Neural cell (in vitro differentiated cells): ENCODE measurements around the gene PEAK3. TPM values are rescaled to one million over a fixed set of nuclear protein-coding genes. Genes with fewer than 3 reads are reported as not detected.

ENCODE experiments used
- H2AFZ ChIP-seq: fragments of 200-600, 300-800 bp; sonication (generic), shearing (Covaris generic); 2 replicates; pipeline ENCODE4 v1.6.0; 2014; ENCODE audit warnings: low read depth, mild to moderate bottlenecking, antibody characterized with exemption, low read length, moderate library complexity
- H3F3A ChIP-seq: fragments of 200-600 bp; shearing (Covaris generic); 2 replicates; pipeline ENCODE4 v1.6.1; 2016; ENCODE audit warnings: mild to moderate bottlenecking, moderate library complexity, mixed read lengths, antibody characterized with exemption, low read length; ENCODE audit not compliant: insufficient read depth, poor library complexity, severe bottlenecking
- H3K27ac ChIP-seq: fragments of 200-600, 300-800 bp; sonication (generic), shearing (Covaris generic); 2 replicates; pipeline ENCODE4 v1.5.1; 2014; ENCODE audit warnings: mild to moderate bottlenecking, low read length, moderate library complexity
- H3K27me3 ChIP-seq: fragments of 300-800, 200-600 bp; sonication (generic), shearing (Covaris generic); 2 replicates; pipeline ENCODE4 v1.6.0; 2014; ENCODE audit warnings: mild to moderate bottlenecking, low read depth, low read length, moderate library complexity; ENCODE audit not compliant: insufficient read depth
- H3K36me3 ChIP-seq: fragments of 300-800, 200-600 bp; sonication (generic), shearing (Covaris generic); 2 replicates; pipeline ENCODE4 v1.5.1; 2014; ENCODE audit warnings: mild to moderate bottlenecking, antibody characterized with exemption, low read length, moderate library complexity; ENCODE audit not compliant: insufficient read depth
- H3K4me2 ChIP-seq: fragments of 300-800, 200-600 bp; sonication (generic), shearing (Covaris generic); 2 replicates; pipeline ENCODE4 v1.6.0; 2014; ENCODE audit warnings: mild to moderate bottlenecking, low read length
- H3K4me3 ChIP-seq: fragments of 300-800, 200-600 bp; sonication (generic), shearing (Covaris generic); 2 replicates; pipeline ENCODE4 v1.5.1; 2014; ENCODE audit warnings: mild to moderate bottlenecking, low read length, moderate library complexity
- H3K79me2 ChIP-seq: fragments of 200-600 bp; shearing (Covaris generic); replicated peaks from 2 replicates; pipeline ENCODE4 v1.6.0; 2014; ENCODE audit warnings: mild to moderate bottlenecking, low read length, moderate library complexity; ENCODE audit not compliant: insufficient read depth
- H3K9ac ChIP-seq: fragments of 300-800, 200-600 bp; sonication (generic), shearing (Covaris generic); 2 replicates; pipeline ENCODE4 v1.6.1; 2016; ENCODE audit warnings: mild to moderate bottlenecking, low read length, mixed read lengths
- H3K9me2 ChIP-seq: fragments of 200-600 bp; shearing (Covaris generic); 2 replicates; pipeline ENCODE4 v1.6.1; 2016; ENCODE audit warnings: mild to moderate bottlenecking, low read length, mixed read lengths; ENCODE audit not compliant: insufficient read depth
- H3K9me3 ChIP-seq: fragments of 200-600, 300-800 bp; sonication (generic), shearing (Covaris generic); 2 replicates; pipeline ENCODE4 v1.6.1; 2016; ENCODE audit warnings: mild to moderate bottlenecking, mixed run types, low read length, moderate library complexity, mixed read lengths
- H4K20me1 ChIP-seq: fragments of 200-600 bp; shearing (Covaris generic); 2 replicates; pipeline ENCODE4 v1.6.1; 2016; ENCODE audit warnings: mild to moderate bottlenecking, mixed run types; ENCODE audit not compliant: insufficient read depth
- CTCF ChIP-seq: fragments of 450-650 bp; IDR thresholded peaks from 2 replicates; pipeline ENCODE4 v1.5.1; 2014; ENCODE audit warnings: antibody characterized with exemption, mild to moderate bottlenecking, moderate library complexity; ENCODE audit not compliant: poor library complexity, severe bottlenecking
- EP300 ChIP-seq: fragments of 450-650 bp; conservative IDR thresholded peaks from 2 replicates; pipeline ENCODE4 v1.6.1; 2014; ENCODE audit warnings: antibody characterized with exemption, mild to moderate bottlenecking, moderate library complexity; ENCODE audit not compliant: poor library complexity, severe bottlenecking
- EZH2 ChIP-seq: fragments of 200-600, 300-800 bp; shearing (Covaris generic), sonication (generic); IDR thresholded peaks from 2 replicates; pipeline ENCODE4 v1.6.1; 2014; ENCODE audit warnings: antibody characterized with exemption, low read length, borderline replicate concordance, mild to moderate bottlenecking; ENCODE audit not compliant: insufficient read depth, poor library complexity, severe bottlenecking
- MXI1 ChIP-seq: fragments of 450-650 bp; conservative IDR thresholded peaks from 2 replicates; pipeline ENCODE4 v1.6.1; 2014; ENCODE audit warnings: antibody characterized with exemption, mild to moderate bottlenecking; ENCODE audit not compliant: poor library complexity, severe bottlenecking
- RAD21 ChIP-seq: fragments of 450-650 bp; conservative IDR thresholded peaks from 2 replicates; pipeline ENCODE4 v1.6.1; 2014; ENCODE audit warnings: antibody characterized with exemption, mild to moderate bottlenecking, moderate library complexity
- REST ChIP-seq: IDR thresholded peaks from 2 replicates; pipeline ENCODE4 v1.6.1; 2012; ENCODE audit warnings: borderline replicate concordance
- TAF1 ChIP-seq: IDR thresholded peaks from 2 replicates; pipeline ENCODE4 v1.6.1; 2012; ENCODE audit warnings: low read depth
- polyA plus RNA-seq: library from polyadenylated mRNA; depleted of rRNA; stranded (reverse); fragments of >200 nt; gene quantifications from 2 replicates; pipeline ENCODE4 v1.2.3, GENCODE V29; 2014

The PEAK3 gene
- polyA plus RNA-seq, 1 donor from 2014 or later = not detected

GRCh38 chr19:2319551-2319950, 37.6 kb upstream of the PEAK3 start:
- Histone ChIP-seq H2AFZ (no peak overlapping the region), H3K9me3 (no peaks in the 10 kb centered on the region), H3K27me3 (no peaks in the 10 kb centered on the region), H3K9ac (no peak overlapping the region), H3F3A (no peaks in the 10 kb centered on the region), H4K20me1 (no peaks in the 10 kb centered on the region), H3K4me3 (no peak overlapping the region), H3K9me2 (no peaks in the 10 kb centered on the region), H3K4me2 (no peak overlapping the region), H3K79me2 (no peaks in the 10 kb centered on the region), H3K27ac (no peak overlapping the region), H3K36me3 (no peaks in the 10 kb centered on the region)
- no peak for TF ChIP-seq REST
- no peak for TF ChIP-seq CTCF
- no peak for TF ChIP-seq MXI1
- no peak for TF ChIP-seq EP300

- H3K4me3 ChIP-seq = no peak overlapping the region
- no peak overlapping the region for H3K9ac ChIP-seq
- TF ChIP-seq REST (no peak), RAD21 (no peak), TAF1 (no peak), EZH2 (no peak), CTCF (no peak)
- no peak overlapping the region for H2AFZ ChIP-seq
- H4K20me1 ChIP-seq = no peaks in the 10 kb centered on the region
- H3F3A ChIP-seq = no peaks in the 10 kb centered on the region
- no peaks in the 10 kb centered on the region for H3K36me3 ChIP-seq
- H3K27me3 ChIP-seq = no peaks in the 10 kb centered on the region
- no peaks in the 10 kb centered on the region for H3K9me2 ChIP-seq
- no peak overlapping the region for H3K4me2 ChIP-seq
- no peak overlapping the region for H3K27ac ChIP-seq
- no peaks in the 10 kb centered on the region for H3K79me2 ChIP-seq
- no peaks in the 10 kb centered on the region for H3K9me3 ChIP-seq
These were observed 36.9 kb upstream of the PEAK3 start for GRCh38 chr19:2318923-2319322.
